Bronchial epithelial cell (primary cell): ENCODE measurements around the gene LDLRAD3. TPM values are rescaled to one million over a fixed set of nuclear protein-coding genes. Genes with fewer than 3 reads are reported as not detected.

Source experiments
- DNase-seq: peaks from one replicate; pipeline ENCODE4 v3.0.0-alpha.2; 2010; ENCODE audit warnings: low read depth
- FAIRE-seq: peaks from 2 replicates; lab custom pipeline; 2011; peaks lifted over from hg19 to GRCh38; lab: Jason Lieb, UNC
- H3K27me3 ChIP-seq: 2 replicates; pipeline ENCODE4 v1.5.1; 2011; ENCODE audit warnings: low read length; ENCODE audit not compliant: control insufficient read depth, insufficient read depth
- H3K36me3 ChIP-seq: 2 replicates; pipeline ENCODE4 v1.5.1; 2011; ENCODE audit warnings: low read length; ENCODE audit not compliant: control insufficient read depth, insufficient read depth
- H3K4me3 ChIP-seq: 2 replicates; pipeline ENCODE4 v1.5.1; 2011; ENCODE audit warnings: mild to moderate bottlenecking, low read depth, low read length, control low read depth
- total RNA-seq: library from RNA; depleted of rRNA; stranded (reverse); fragments of >200 nt; gene quantifications from 2 replicates; pipeline ENCODE4 v1.2.1, GENCODE V29; 2014
- TF ChIP-seq, protein P1 (sequence below): IDR thresholded peaks from 2 replicates; pipeline ENCODE4 v1.5.1; 2011; ENCODE audit warnings: mild to moderate bottlenecking, moderate library complexity, low read length, control low read depth, inconsistent platforms; ENCODE audit not compliant: insufficient read depth, severe bottlenecking

Gene LDLRAD3
- total RNA-seq, 1 donor from 2014 or later, result 4.7 TPM

DNA sequence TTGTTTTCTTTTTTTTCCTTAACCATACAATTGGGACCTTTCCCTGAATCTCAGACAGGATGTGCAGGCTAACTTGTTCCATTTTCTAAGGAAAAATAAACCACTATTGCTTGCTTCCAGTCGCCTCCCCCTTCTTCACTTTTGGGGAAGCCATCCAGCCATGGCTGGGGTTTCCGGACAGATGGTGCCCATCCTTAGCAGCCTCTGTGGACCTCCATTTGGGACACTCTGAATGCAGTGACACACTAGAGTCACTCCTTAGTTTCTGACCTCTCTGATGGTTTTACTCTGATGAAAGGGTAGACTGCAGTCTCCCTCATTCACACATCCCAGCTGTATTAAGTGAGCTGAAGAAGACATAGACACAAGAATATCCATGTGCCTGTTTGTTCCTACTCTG is 198.1 kb downstream of the LDLRAD3 start:
- Histone ChIP-seq H3K36me3 (no peaks in the 10 kb centered on the region), H3K4me3 (no peak overlapping the region), H3K27me3 (no peaks in the 10 kb centered on the region)
- no peak for FAIRE-seq
- no peak for DNase-seq
- TF ChIP-seq, protein P1, sequence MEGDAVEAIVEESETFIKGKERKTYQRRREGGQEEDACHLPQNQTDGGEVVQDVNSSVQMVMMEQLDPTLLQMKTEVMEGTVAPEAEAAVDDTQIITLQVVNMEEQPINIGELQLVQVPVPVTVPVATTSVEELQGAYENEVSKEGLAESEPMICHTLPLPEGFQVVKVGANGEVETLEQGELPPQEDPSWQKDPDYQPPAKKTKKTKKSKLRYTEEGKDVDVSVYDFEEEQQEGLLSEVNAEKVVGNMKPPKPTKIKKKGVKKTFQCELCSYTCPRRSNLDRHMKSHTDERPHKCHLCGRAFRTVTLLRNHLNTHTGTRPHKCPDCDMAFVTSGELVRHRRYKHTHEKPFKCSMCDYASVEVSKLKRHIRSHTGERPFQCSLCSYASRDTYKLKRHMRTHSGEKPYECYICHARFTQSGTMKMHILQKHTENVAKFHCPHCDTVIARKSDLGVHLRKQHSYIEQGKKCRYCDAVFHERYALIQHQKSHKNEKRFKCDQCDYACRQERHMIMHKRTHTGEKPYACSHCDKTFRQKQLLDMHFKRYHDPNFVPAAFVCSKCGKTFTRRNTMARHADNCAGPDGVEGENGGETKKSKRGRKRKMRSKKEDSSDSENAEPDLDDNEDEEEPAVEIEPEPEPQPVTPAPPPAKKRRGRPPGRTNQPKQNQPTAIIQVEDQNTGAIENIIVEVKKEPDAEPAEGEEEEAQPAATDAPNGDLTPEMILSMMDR, result no peak

- DNase-seq (no peak), FAIRE-seq (no peak)
- TF ChIP-seq, protein P1, result no peak
- Histone ChIP-seq H3K4me3 (no peak overlapping the region), H3K36me3 (no peaks in the 10 kb centered on the region), H3K27me3 (no peaks in the 10 kb centered on the region)
Observed at GRCh38 chr11:36142439-36142838, 198.6 kb downstream of the LDLRAD3 start.

GRCh38 chr11:36142879-36143278 is 199.0 kb downstream of the LDLRAD3 start:
- Histone ChIP-seq H3K36me3 (no peaks in the 10 kb centered on the region), H3K27me3 (no peaks in the 10 kb centered on the region), H3K4me3 (no peak overlapping the region)
- no peak for DNase-seq
- TF ChIP-seq, protein P1, result no peak
- no peak for FAIRE-seq

DNA sequence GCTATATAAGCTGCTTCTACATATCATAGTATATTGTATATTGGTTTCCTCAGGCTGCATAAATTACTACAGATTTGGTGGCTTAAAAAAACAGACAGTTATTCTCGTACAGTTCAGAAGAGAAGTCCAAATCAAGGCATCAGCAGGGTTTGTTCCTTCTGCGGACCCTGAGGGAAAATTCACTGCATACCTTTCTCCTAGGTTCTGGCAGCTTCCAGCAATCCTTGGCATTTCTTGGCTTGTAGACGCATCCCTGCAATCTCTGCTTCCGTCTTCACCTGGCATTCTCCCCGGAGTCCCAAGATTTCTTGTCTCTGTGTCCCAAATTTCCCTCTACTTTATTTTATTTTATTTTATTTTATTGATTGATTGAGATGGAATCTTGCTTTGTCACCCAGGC is 202.6 kb downstream of the LDLRAD3 start:
- DNase-seq (peak; percentile 7), FAIRE-seq (no peak)
- TF ChIP-seq, protein P1, result no peak
- Histone ChIP-seq H3K36me3 (no peaks in the 10 kb centered on the region), H3K4me3 (no peak overlapping the region), H3K27me3 (no peaks in the 10 kb centered on the region)

- TF ChIP-seq, protein P1, result no peak
- peak; percentile 4 for DNase-seq
- no peak for FAIRE-seq
- Histone ChIP-seq H3K4me3 (no peak overlapping the region), H3K27me3 (no peaks in the 10 kb centered on the region), H3K36me3 (no peaks in the 10 kb centered on the region)
Observed at GRCh38 chr11:36147491-36147890, 203.6 kb downstream of the LDLRAD3 start.

- FAIRE-seq (no peak), DNase-seq (no peak)
- Histone ChIP-seq H3K4me3 (no peak overlapping the region), H3K27me3 (no peaks in the 10 kb centered on the region), H3K36me3 (no peaks in the 10 kb centered on the region)
- TF ChIP-seq, protein P1, result no peak
Observed at GRCh38 chr11:36148701-36149100, 204.8 kb downstream of the LDLRAD3 start.
